GM10266 (cell line): ENCODE data around the gene TIMM10.

Experiments
- DNase-seq: peaks from one replicate; pipeline ENCODE4 v3.0.0; 2012; ENCODE audit errors: extremely low spot score
- CTCF ChIP-seq: IDR thresholded peaks from 2 replicates; pipeline ENCODE4 v1.5.1; 2012; ENCODE audit warnings: mild to moderate bottlenecking, low read depth; ENCODE audit not compliant: control insufficient read depth, insufficient read depth; ENCODE audit errors: missing control alignments

TIMM10 gene

GRCh38 chr11:57504511-57504910 is 26.0 kb downstream of the TIMM10 start:
- DNase-seq: no peak
- TF ChIP-seq CTCF: no peak

- no peak for DNase-seq
- no peak for TF ChIP-seq CTCF
Observed at GRCh38 chr11:57502870-57503269, 27.7 kb downstream of the TIMM10 start.

- no peak for DNase-seq
- no peak for TF ChIP-seq CTCF
Observed at GRCh38 chr11:57502376-57502775, 28.2 kb downstream of the TIMM10 start.

GRCh38 chr11:57501953-57502352 is 28.6 kb downstream of the TIMM10 start:
- DNase-seq: no peak
- no peak for TF ChIP-seq CTCF

- no peak for TF ChIP-seq CTCF
- DNase-seq: no peak
Observed at GRCh38 chr11:57500926-57501325, 29.6 kb downstream of the TIMM10 start.

- no peak for DNase-seq
- TF ChIP-seq CTCF: no peak
Observed at GRCh38 chr11:57500515-57500914, 30.0 kb downstream of the TIMM10 start.

GRCh38 chr11:57499983-57500461 is 30.5 kb downstream of the TIMM10 start:
- DNase-seq: no peak
- TF ChIP-seq CTCF: no peak
